Keratinocyte (primary cell): ENCODE results near the gene HES7. TPM values are rescaled to one million over a fixed set of nuclear protein-coding genes. Genes with fewer than 3 reads are reported as not detected.

Experiments used
- DNase-seq: peaks from one replicate; pipeline ENCODE4 v3.0.0-alpha.2; 2011; ENCODE audit warnings: low read depth, missing footprints, low spot score
- FAIRE-seq: peaks from 2 replicates; lab custom pipeline; 2011; peaks lifted over from hg19 to GRCh38; lab: Jason Lieb, UNC
- H2AFZ ChIP-seq: 2 replicates; pipeline ENCODE4 v1.6.0; 2012; ENCODE audit warnings: low read length, control low read depth, inconsistent platforms; ENCODE audit not compliant: control insufficient read depth
- H3K27ac ChIP-seq: 2 replicates; pipeline ENCODE4 v1.5.1; 2011; ENCODE audit warnings: low read length; ENCODE audit not compliant: control insufficient read depth, insufficient read depth
- H3K27me3 ChIP-seq: 3 replicates; pipeline ENCODE4 v1.6.0; 2011; ENCODE audit warnings: low read length; ENCODE audit not compliant: control insufficient read depth, insufficient read depth; ENCODE audit errors: extremely low read depth
- H3K36me3 ChIP-seq, 2 experiments: 2 replicates in 1 of 2; 3 replicates in 1 of 2; pipeline ENCODE4 v1.5.1; 2011; ENCODE audit warnings: low read length in 2 of 2, mild to moderate bottlenecking in 1 of 2; ENCODE audit not compliant: control insufficient read depth in 2 of 2, insufficient read depth in 2 of 2; ENCODE audit errors: extremely low read depth in 1 of 2
- H3K4me1 ChIP-seq: 3 replicates; pipeline ENCODE4 v1.5.1; 2011; ENCODE audit warnings: low read length; ENCODE audit not compliant: control insufficient read depth, insufficient read depth; ENCODE audit errors: extremely low read depth
- H3K4me2 ChIP-seq: 3 replicates; pipeline ENCODE4 v1.6.0; 2011; ENCODE audit warnings: low read depth, low read length; ENCODE audit not compliant: control insufficient read depth, insufficient read depth; ENCODE audit errors: extremely low read depth
- H3K4me3 ChIP-seq, 3 experiments: fragments of 200-600 bp in 1 of 3; sonication (generic) in 1 of 3; 2 replicates in 2 of 3; 3 replicates in 1 of 3; pipeline ENCODE4 v1.5.1; 2011 to 2016; ENCODE audit warnings: low read length in 3 of 3, mild to moderate bottlenecking in 3 of 3, control low read depth in 2 of 3, inconsistent platforms in 1 of 3, low read depth in 1 of 3, mixed read lengths in 1 of 3, mixed run types in 1 of 3, moderate library complexity in 1 of 3; ENCODE audit not compliant: control insufficient read depth in 2 of 3, insufficient read depth in 2 of 3; ENCODE audit errors: extremely low read depth in 1 of 3
- H3K79me2 ChIP-seq: 2 replicates; pipeline ENCODE4 v1.6.0; 2012; ENCODE audit warnings: low read length; ENCODE audit not compliant: control insufficient read depth, insufficient read depth
- H3K9ac ChIP-seq: 3 replicates; pipeline ENCODE4 v1.6.0; 2011; ENCODE audit warnings: low read length; ENCODE audit not compliant: control insufficient read depth, insufficient read depth; ENCODE audit errors: extremely low read depth
- H3K9me1 ChIP-seq: 3 replicates; pipeline ENCODE4 v1.6.0; 2011; ENCODE audit warnings: low read length; ENCODE audit not compliant: control insufficient read depth, insufficient read depth; ENCODE audit errors: extremely low read depth
- H3K9me3 ChIP-seq: 2 replicates; pipeline ENCODE4 v1.5.1; 2012; ENCODE audit warnings: low read depth, low read length; ENCODE audit not compliant: control insufficient read depth
- H4K20me1 ChIP-seq: 3 replicates; pipeline ENCODE4 v1.6.0; 2011; ENCODE audit warnings: low read length; ENCODE audit not compliant: control insufficient read depth, insufficient read depth; ENCODE audit errors: extremely low read depth
- EZH2 ChIP-seq: IDR thresholded peaks from one replicate; pipeline ENCODE4 v1.6.1; 2012; ENCODE audit warnings: inconsistent platforms, mild to moderate bottlenecking, low read length, moderate library complexity
- dilution Hi-C: fragments of 300-500 bp; cut with MboI; formaldehyde crosslinking; loops from one replicate; pipeline ENCODE4 v1.7.0; 2020; ENCODE audit warnings: low sequenced_read_pairs; ENCODE audit not compliant: extremely low pct_ligation_motif_present
- polyA plus RNA-seq, 5 experiments: library from polyadenylated mRNA; depleted of rRNA in 3 of 5; stranded (reverse) in 3 of 5; stranded (forward) in 1 of 5; unstranded in 1 of 5; fragments of >200 nt; gene quantifications; 1 replicate in 1 of 5; 2 replicates in 3 of 5; 3 replicates in 1 of 5; pipeline versions ENCODE4 v1.2.1 to v1.2.3, GENCODE V29; 2011 to 2012; ENCODE audit warnings: missing spikeins in 2 of 5, low read depth in 1 of 5, low replicate concordance in 1 of 5
- TF ChIP-seq, protein P1 (sequence below), 3 experiments: IDR thresholded peaks in 1 of 3; conservative IDR thresholded peaks in 1 of 3; optimal IDR thresholded peaks in 1 of 3; 2 replicates in 2 of 3; 3 replicates in 1 of 3; pipeline versions ENCODE3 to v1.5.1; 2011; ENCODE audit warnings: low read length in 3 of 3, mild to moderate bottlenecking in 3 of 3, moderate library complexity in 2 of 3, control low read depth in 1 of 3, inconsistent platforms in 1 of 3; ENCODE audit not compliant: insufficient read depth in 2 of 3; ENCODE audit errors: extremely low read depth in 1 of 3

Gene HES7
- polyA plus RNA-seq, 1 donor (not counting 4 experiments of a cell fraction or from before 2014, with no cell fraction given): 0.33 TPM

DNA sequence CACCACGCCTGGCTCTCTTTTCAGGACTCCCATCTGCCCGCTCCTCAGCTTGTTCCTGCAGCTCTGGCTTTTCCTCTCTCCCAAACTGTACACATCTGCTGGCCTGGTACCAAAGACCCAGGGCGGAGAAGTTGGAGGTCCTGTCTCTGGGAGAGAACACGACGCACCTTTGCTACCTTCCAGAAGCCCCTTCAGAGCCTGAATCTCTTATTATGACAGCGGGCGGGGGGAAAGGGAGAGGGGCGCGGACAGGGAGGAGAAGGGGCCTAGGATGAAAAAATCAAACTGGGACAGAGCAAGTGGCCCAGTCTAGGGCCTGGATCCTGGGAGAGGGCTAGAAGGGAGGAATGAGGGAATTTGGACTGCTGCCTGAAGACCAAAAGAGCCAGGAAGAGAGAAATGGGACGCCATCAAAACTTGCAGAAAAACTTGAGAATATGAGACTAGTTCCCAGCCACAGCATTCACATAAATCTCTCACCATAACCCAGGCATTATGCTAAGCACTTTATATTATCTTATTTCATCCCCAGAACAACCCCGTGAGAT is 30.8 kb upstream of the HES7 start:
- TF ChIP-seq, protein P1, sequence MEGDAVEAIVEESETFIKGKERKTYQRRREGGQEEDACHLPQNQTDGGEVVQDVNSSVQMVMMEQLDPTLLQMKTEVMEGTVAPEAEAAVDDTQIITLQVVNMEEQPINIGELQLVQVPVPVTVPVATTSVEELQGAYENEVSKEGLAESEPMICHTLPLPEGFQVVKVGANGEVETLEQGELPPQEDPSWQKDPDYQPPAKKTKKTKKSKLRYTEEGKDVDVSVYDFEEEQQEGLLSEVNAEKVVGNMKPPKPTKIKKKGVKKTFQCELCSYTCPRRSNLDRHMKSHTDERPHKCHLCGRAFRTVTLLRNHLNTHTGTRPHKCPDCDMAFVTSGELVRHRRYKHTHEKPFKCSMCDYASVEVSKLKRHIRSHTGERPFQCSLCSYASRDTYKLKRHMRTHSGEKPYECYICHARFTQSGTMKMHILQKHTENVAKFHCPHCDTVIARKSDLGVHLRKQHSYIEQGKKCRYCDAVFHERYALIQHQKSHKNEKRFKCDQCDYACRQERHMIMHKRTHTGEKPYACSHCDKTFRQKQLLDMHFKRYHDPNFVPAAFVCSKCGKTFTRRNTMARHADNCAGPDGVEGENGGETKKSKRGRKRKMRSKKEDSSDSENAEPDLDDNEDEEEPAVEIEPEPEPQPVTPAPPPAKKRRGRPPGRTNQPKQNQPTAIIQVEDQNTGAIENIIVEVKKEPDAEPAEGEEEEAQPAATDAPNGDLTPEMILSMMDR (optimal IDR thresholded peaks at IDR 0.05 in 1 of 3, IDR thresholded peaks at IDR 0.05 in 1 of 3, conservative IDR thresholded peaks at IDR 0.05 in 1 of 3; ENCODE audit: extremely low read depth in 1 of 3, insufficient read depth in 2 of 3, low read length in 3 of 3): no peak
- TF ChIP-seq EZH2: no peak
- H3K4me1 ChIP-seq: peaks cover 42% of the 10 kb centered on the region
- H3K27ac ChIP-seq: peak overlapping the region; percentile 98
- no peaks in the 10 kb centered on the region for H3K27me3 ChIP-seq
- H3K9me3 ChIP-seq: no peaks in the 10 kb centered on the region
- peaks cover 11% of the 10 kb centered on the region for H3K9me1 ChIP-seq
- H3K79me2 ChIP-seq: peaks cover 51% of the 10 kb centered on the region
- FAIRE-seq (no peak), DNase-seq (no peak)
- peak overlapping the region; percentile 86 for H3K4me2 ChIP-seq
- H2AFZ ChIP-seq: no peak overlapping the region
- H3K4me3 ChIP-seq: peak overlapping the region; percentile 78 to 100 (median 79)
- dilution Hi-C loops: no loop called here
- H4K20me1 ChIP-seq: peaks cover 13% of the 10 kb centered on the region
- peaks cover 12 to 33% of the 10 kb centered on the region in 2 experiments for H3K36me3 ChIP-seq
- H3K9ac ChIP-seq: peak overlapping the region; percentile 100

DNA sequence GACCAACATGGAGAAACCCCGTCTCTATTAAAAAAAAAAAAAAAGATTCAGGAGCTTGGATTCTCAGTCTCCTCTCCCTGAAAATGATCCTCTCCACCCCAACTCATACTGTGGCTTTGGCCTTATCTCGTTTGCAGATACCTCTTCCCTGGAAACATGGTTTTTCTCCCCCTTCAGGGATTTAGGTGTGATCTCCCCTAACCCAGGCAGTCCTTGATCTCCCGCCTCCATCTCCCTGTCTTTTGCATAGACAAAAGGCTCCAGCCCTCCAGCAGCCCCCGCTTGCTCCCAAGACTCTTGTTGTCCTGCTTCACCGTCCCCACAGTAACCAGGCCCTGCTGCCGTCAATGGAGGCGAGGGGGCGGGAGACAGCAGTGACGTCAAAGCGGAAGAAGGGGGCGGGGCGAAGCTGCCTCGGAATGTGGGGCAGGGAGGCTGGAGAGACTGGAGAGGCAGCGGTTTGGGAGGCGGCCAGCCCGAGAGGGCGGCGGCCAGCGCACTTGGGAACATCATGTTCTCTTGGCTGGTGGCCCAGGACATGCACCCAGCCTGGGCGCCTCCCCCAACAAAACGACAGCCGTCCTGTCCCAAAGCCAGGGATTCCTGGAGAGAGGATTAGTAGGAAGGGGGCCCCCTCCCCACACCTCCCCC is 30.2 kb upstream of the HES7 start:
- Histone ChIP-seq H3K4me3 (peak overlapping the region; percentile 78 to 100 (median 79)), H2AFZ (no peak overlapping the region), H3K9me1 (peaks cover 11% of the 10 kb centered on the region)

More for the DNA sequence above, 30.2 kb upstream of the HES7 start:
- H3K9ac ChIP-seq: peak overlapping the region; percentile 100
- H3K36me3 ChIP-seq: peaks cover 15 to 34% of the 10 kb centered on the region in 2 experiments
- no peak for TF ChIP-seq EZH2
- TF ChIP-seq, protein P1 (optimal IDR thresholded peaks at IDR 0.05 in 1 of 3, IDR thresholded peaks at IDR 0.05 in 1 of 3, conservative IDR thresholded peaks at IDR 0.05 in 1 of 3; ENCODE audit: extremely low read depth in 1 of 3, insufficient read depth in 2 of 3, low read length in 3 of 3): no peak
- peaks cover 51% of the 10 kb centered on the region for H3K79me2 ChIP-seq
- dilution Hi-C loops: no loop called here
- H3K4me1 ChIP-seq: peaks cover 42% of the 10 kb centered on the region
- peak overlapping the region; percentile 98 for H3K27ac ChIP-seq
- no peaks in the 10 kb centered on the region for H3K9me3 ChIP-seq
- FAIRE-seq (peak; percentile 85), DNase-seq (peak; percentile 93)
- no peaks in the 10 kb centered on the region for H3K27me3 ChIP-seq
- peak overlapping the region; percentile 90 for H3K4me2 ChIP-seq
- H4K20me1 ChIP-seq: peaks cover 13% of the 10 kb centered on the region
